HG03565 (cell line): ENCODE measurements around the gene FMO1.
"Not testable (repeated sequence)": the region's sequence is repeated elsewhere in the genome, so short reads cannot be mapped to it uniquely, and the experiment has no call there.

Experiments
- ATAC-seq: cut with Tn5 transposase; IDR thresholded peaks from one replicate; pipeline ENCODE4 v1.9.1; 2021; ENCODE audit warnings: mild to moderate bottlenecking, moderate library complexity; ENCODE audit not compliant: unreplicated experiment

Gene FMO1

DNA sequence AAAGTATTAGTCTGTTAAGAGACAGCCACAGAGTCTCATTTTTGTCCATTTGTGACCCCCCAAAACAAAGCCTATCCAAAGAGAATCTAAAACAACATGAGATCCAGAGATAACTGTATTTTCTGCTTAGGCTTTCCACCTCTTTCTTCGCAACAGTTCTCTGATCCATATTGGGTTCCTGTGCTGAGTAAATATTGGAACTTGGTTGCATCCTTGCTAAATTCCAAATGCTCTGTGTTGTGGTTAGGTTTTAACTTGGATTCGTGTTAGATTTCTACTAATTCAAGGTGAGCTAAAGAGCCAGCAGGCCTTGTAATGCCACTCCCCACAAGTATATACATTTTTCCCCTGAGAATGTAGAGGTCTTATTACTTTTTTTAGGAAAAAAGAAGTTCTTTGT, 29.2 kb downstream of the FMO1 start:
- no peak for ATAC-seq

DNA sequence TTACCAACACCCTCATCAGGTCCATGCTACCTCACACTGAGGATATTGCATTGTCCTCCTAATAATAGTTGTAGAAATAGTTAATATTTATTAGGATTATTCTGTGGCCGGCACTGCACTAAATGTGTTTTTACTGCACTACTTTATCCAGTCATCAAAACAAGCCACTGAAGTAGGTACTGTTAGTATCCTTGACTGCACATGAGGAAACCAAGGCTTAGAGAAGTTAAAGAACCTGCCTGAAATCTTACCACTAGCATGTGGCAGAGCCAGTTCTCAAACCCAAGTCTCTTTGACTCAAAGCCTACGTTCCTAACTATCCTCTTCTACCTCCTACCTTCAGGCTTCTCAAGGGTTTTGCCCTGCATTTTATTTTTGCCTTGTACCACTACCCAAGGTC, 30.9 kb downstream of the FMO1 start:
- no peak for ATAC-seq

DNA sequence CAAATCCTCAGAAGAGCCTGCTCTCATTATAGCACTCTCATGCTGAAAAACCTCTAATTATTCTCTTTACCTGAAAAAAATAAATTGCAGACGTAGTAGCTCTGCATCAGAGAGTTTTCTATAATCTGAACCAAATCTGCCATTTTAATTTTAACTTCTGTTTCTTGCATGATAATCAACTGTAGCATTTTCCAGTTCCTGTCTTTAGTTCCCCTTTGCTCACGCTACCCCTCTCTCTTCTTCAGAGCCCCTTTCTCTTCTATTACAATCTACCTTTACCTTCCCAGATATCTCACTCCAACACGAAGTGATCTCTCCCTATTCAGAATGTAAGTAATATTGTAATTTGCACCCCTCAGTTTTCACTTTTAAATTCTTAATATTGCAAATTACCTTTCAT, 31.4 kb downstream of the FMO1 start:
- ATAC-seq, result no peak

DNA sequence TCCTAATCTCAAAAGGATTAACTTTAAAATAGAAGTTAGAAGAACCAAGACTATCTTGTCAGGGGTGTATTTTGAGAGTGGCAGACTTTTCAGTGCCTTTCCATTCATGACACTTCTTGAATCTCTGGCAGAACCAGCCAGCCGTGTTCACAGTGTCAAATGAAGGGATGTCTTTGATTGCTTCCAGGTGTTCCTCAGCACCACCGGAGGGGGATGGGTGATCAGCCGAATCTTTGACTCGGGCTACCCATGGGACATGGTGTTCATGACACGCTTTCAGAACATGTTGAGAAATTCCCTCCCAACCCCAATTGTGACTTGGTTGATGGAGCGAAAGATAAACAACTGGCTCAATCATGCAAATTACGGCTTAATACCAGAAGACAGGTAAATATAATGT, 32.3 kb downstream of the FMO1 start:
- no peak for ATAC-seq

DNA sequence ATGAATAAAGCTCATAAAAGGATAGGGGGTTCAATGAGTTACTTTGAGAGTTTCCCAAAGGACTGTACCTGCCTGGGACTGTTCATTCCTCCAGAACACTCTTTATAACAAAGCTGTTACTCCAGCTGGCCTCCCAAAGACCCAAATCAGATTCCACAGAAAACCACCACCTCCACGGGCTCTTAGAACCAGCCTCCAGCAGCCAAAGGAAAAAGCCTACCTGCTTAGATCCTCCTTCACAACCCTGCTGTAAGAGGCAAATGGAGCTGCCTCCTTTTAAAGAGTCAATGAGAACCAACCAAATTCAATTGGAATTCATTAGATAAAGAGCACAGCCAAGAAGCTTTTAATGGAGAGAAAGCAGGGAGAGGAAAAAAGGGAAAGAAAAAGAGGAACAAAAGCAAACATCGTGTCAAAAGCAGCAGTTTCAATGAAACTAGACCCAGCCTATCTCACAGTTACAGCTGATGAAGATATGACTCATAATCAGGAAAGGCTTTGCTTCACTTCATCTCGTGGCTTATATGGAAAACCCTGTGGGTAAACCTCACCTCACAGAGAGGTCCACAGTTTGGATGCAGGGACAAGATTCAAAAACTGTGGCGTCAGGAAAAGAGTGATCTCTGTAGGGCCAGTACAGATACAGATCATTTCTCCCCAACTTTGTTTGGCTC, 37.9 kb downstream of the FMO1 start:
- ATAC-seq, result peak; percentile 82

DNA sequence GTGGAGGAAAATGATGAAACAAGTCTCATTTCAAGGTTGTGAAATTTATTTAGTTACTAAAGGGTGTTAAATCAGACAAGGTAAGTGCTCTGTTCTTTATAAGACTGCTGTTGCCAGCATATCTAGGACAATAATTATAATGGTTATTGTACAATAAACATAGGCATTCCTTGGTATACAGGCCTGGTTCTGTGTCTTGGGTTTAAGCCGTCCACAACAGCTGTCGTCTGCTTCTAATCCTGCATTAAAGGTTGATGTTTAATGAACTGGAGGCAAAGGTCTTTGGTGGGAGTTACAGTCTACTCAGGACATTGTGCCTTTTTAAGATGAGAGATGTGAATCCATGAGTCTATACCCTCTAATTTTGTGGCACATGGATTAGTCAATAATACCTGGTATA, 42.3 kb downstream of the FMO1 start:
- no peak for ATAC-seq

DNA sequence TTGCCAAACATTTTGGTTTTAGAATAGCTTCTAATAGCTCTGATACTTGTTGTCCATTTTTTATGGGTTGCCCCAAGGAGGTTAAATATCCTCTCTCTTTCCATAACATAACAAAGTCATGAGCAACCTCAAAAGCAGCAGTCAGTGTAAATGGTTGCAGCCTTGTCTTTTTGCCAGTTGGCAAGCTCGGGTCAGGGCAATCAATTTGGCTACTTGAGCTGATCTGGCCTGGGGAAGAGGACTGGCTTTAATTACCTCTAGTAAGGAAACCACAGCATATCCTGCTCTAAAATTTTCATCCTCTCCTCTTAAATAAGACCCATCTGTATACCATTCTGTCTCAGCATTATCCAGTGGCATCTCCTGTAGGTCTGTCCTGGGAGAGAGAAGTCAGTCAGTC, 44.5 kb downstream of the FMO1 start:
- ATAC-seq, result no peak

DNA sequence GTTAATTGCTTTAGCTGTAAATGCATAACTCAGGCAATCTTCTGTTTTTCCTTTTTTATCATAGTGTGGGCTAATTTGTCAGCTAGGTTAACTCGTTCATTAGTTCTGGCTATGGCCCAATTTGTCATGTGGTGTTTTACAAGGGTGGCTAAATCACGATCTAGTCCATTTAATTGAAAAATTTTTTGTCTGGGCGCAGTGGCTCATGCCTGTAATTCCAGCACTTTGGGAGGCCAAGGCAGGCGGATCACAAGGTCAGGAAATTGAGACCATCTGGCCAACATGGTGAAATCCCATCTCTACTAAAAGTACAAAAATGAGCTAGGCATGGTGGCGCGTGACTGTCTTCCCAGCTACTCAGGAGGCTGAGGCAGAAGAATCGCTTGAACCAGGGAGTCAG, 47.1 kb downstream of the FMO1 start:
- not testable (repeated sequence) for ATAC-seq

DNA sequence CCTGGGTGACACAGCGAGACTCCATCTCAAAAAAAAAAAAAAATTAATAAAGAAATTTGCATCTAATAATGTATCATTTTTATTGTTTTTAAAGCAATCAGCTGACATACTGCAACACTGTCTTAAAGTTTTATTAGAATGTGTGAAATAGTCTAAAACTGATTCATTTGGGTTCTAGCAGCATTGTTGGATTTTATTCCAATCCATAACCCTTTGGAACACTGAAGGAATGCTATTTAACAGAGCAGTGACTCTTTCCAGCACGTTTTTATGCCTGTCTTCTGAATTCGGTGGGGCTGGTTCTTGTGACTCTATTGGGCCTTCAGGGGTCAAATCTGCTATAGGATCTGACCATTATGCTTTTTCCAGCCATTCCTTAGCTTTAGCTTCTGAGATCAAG, 47.5 kb downstream of the FMO1 start:
- ATAC-seq, result no peak

DNA sequence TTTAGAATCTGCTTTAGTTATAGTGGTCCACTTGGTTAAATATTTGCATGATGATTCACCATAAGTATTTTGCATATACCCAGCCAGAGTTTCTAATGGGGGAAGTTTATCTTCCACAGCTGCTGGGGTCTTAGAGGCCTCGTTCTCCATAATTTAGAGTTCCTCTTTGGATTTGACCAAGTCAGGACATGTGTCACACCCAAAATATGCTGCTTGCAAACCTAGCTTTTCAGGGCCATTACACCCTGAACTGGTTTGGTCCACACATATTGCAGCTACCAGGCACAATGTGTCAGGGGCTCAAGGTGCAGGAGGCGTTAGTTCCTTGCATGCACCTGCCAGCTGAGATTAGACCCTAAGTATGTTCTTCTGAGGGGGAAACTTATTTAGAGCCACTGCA, 48.6 kb downstream of the FMO1 start:
- ATAC-seq, result no peak

DNA sequence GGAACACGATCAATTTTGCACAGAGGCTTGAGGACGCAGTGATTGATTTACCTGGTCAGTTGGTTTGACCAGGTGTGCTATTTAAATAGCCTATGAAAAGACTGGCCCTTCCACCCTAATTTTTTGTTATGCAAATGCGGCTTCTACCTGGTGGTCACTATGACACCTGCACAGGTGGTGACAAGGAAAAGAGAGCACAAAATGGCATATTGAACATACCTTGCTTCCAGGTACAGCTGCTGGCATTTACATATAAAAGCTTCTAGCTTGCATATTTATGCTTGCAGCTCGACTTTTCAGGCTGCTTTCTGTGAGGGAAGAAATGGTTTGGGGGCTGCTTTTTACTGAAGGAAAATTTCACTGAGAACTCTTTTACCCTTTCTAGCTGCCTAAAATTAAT, 50.4 kb downstream of the FMO1 start:
- ATAC-seq, result no peak

DNA sequence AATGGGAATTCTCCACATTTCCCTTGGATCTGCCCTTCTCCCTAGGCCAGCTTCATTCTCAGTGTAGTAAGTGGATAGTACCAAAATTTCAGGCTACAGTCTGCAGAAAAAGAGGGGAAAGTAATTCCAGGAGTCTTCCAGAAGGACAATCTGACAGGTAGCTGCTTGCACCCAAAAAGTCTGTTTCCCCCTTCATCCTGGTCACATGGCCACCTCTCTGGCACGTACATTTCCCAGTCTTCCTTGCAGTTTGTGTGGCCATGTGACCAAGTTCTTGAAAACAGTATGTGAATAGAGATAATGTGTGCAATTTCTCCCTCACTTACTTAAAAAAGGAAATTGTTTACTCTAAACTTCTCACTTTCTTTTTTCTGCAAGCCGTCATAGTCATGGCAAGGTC, 51.0 kb downstream of the FMO1 start:
- no peak for ATAC-seq

DNA sequence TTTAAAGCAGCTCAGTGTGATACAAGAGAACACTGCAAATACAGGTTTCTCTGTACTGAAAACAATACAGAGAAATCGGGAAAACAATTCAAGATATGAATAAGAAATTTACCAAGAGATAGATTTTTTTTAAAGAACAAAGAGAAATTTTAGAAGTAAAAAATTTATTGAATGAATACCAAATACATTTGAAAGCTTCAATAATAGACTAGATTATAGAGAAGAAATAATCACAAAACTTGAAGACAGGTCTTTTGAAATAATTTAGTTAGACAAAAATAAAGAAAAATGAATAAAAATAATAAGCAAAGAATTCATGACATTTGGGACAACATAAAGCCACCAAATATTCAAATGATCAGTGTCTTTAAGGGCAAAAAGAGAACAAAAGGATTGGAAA, 52.1 kb downstream of the FMO1 start:
- ATAC-seq, result no peak

DNA sequence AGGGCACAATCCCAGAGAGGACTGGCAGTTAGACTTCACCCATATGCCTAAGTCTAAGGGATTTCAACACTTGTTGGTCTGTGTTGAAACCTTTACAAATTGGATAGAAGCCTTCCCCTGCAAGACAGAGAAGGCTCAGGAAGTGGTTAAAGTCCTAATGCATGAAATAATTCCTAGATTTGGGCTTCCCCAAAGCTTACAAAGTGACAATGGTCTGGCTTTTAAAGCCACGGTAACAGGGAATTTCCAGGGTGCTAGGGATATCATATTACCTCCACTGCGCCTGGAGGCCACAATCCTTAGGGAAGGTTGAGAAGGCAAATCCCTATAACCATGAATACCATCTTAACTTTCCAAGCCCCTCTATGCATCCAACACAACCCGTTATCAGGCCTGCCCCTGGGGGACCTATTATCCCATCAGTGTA, 62.4 kb downstream of the FMO1 start:
- ATAC-seq, result no peak

DNA sequence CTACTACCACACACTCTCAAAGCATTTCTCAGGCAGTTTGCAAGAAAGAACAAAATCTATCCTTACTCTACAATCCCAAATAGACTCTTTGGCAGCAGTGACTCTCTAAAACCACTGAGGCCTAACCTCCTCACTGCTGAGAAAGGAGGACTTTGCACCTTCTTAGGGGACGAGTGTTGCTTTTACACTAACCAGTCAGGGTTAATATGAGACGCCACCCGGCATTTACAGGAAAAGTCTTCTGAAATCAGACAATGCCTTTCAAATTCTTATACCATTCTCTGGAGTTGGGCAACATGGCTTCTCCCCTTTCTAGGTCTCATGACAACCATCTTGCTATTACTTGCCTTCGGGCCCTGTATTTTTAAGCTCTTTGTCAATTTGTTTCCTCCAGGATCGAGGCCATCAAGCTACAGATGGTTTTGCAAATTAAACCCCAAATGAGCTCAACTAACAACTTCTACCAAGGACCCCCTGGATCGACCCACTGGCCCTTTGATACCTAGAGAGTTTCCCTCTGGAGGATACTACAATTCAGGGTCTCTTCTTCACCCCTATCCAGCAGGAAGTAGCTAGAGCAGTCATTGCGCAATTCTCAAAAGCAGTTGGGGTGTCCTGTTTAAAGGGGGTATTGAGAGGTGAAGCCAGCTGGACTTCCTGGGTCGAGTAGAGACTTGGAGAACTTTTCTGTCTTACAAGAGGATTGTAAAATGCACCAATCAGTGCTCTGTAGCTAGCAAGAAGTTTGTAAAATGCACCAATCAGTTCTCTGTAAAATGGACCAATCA, 63.7 kb downstream of the FMO1 start:
- no peak for ATAC-seq

DNA sequence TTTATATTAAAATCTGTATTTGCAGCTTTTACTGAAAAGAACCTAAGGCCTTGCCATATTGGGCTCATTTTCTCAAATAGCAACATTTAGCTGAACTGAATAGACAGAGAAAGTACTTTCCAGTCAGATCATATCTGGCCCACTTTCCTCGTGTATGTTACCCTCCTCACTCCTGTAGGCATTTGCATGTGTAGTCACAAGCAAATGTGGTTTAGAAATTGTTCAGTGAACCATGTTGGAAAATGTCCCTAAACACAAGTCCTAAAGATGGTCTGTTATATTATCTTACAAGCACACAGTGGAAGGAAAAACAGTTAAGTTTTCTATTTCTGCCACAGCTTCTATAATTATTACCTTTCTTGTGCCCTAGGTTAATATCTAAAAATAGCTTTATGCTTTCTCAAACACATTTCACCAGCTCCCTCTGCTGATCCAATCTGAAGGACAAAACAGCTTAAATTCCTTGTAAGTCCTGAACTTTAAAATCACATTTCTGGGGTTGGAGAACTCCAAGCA, 65.1 kb downstream of the FMO1 start:
- ATAC-seq, result peak; percentile 35

DNA sequence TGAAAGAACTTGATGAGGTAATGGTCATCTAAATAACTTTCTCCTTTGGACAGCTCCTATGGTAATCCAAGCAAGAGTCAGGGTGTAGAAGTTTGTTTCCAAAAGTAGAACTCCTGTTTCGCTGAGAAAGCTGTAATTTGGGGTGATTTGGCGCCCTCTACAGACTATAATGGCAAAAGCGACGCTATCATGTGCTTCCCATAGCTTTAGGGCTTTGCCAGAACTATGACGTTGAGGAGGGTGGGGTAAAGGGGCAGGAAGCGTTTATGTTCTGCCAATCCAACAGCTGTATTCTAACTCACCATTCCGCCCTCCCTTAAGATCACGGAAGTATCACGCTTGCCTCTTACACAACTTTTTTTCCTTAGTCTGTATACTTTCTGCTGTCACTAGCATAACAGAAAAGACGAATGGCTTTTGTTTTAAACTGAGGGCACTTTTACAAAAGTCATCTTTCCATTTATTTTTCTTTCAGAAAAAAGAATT, 65.6 kb downstream of the FMO1 start, which contains the start of gene FMO4:
Gene FMO4, plus strand, starts transcription at position 349 of the 486 bp plus-strand sequence. CDS start 5,643 bp downstream, outside the sequence.
- ATAC-seq, result peak; percentile 100

DNA sequence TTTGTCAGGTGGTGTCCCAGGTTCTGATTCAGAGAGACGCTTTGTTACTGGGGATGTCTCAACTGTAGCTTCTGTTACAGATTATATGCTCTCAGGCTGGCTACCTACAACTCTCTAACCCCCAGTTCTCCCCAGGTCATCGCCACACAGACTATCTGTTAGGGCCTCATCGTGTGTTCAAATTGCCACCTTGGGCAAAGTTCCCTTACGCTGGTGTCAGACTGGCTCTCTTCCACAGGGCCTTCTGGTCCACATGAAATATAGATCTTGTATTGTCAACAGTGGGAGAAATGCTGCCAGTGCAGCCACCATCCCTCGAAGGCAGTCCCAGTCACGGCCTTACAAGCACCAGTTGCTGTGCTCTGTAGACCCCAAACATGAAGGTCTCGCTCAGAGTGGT, 81.0 kb downstream of the FMO1 start:
- ATAC-seq, result no peak

DNA sequence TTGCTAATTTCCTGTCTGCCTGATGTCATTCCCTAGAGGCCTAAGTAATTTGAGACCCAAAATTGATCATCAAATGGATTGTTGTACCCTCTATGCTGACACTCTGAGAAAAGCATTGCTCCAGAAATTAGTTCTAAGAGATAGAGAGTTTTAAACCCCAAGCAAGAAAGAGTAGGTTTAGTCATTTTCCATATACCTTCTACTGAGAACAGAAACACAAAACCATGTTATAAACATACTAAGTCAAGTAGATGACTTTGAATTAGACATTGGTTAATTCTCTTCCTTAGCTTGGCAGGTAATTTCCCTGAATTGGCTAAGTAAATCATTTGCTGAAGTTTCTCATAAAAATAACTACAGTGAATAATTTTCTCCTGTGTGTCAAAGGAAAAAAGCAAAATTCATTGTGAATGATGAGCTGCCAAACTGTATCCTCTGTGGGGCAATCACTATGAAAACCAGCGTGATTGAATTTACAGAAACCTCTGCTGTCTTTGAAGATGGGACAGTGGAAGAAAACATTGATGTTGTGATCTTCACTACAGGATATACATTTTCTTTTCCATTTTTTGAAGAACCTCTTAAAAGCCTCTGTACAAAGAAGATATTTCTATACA, 85.8 kb downstream of the FMO1 start:
- no peak for ATAC-seq
